Trophoblast cell (in vitro differentiated cells and primary cell): ENCODE data around the gene CADPS2.
A peak's percentile ranks its signal among the peaks of the same experiment; 100 is the strongest.
"Not testable (repeated sequence)": the region's sequence is repeated elsewhere in the genome, so short reads cannot be mapped to it uniquely, and the experiment has no call there.

Experiments
- DNase-seq, 2 donors: peaks; one replicate each; pipeline ENCODE4 v3.0.0-alpha.2; 2016
- H2AFZ ChIP-seq: 2 replicates; pipeline ENCODE4 v1.6.1; 2013; ENCODE audit warnings: low read length, moderate library complexity, mild to moderate bottlenecking; ENCODE audit not compliant: insufficient read depth, poor library complexity
- H2AK5ac ChIP-seq: 2 replicates; pipeline ENCODE4 v1.6.1; 2013; ENCODE audit warnings: mild to moderate bottlenecking, low read length
- H2BK120ac ChIP-seq: 2 replicates; pipeline ENCODE4 v1.6.1; 2013; ENCODE audit warnings: low read length, mild to moderate bottlenecking, moderate library complexity; ENCODE audit not compliant: insufficient read depth, poor library complexity
- H2BK12ac ChIP-seq: 2 replicates; pipeline ENCODE4 v1.6.1; 2013; ENCODE audit warnings: mild to moderate bottlenecking, low read length, moderate library complexity
- H2BK5ac ChIP-seq: 2 replicates; pipeline ENCODE4 v1.6.1; 2013; ENCODE audit warnings: low read length, low read depth, moderate library complexity, mild to moderate bottlenecking; ENCODE audit not compliant: poor library complexity
- H3K14ac ChIP-seq: 2 replicates; pipeline ENCODE4 v1.6.1; 2013; ENCODE audit warnings: mild to moderate bottlenecking, low read length
- H3K18ac ChIP-seq: 2 replicates; pipeline ENCODE4 v1.6.1; 2013; ENCODE audit warnings: mild to moderate bottlenecking, low read length
- H3K23ac ChIP-seq: 2 replicates; pipeline ENCODE4 v1.6.1; 2013; ENCODE audit warnings: low read length
- H3K27ac ChIP-seq: 2 replicates; pipeline ENCODE4 v1.5.1; 2013; ENCODE audit warnings: low read depth, mild to moderate bottlenecking, inconsistent platforms, low read length, moderate library complexity
- H3K27me3 ChIP-seq: 2 replicates; pipeline ENCODE4 v1.6.1; 2013; ENCODE audit warnings: inconsistent platforms, mild to moderate bottlenecking, low read length, moderate library complexity; ENCODE audit not compliant: insufficient read depth
- H3K36me3 ChIP-seq, 2 experiments: 1 replicate in 1 of 2; 2 replicates in 1 of 2; pipeline ENCODE4 v1.6.1; 2013; ENCODE audit warnings: low read length in 2 of 2, mild to moderate bottlenecking in 2 of 2, moderate library complexity in 1 of 2; ENCODE audit not compliant: insufficient read depth in 2 of 2, control insufficient read depth in 1 of 2
- H3K4ac ChIP-seq: 2 replicates; pipeline ENCODE4 v1.6.1; 2013; ENCODE audit warnings: low read depth, mild to moderate bottlenecking, low read length, moderate library complexity
- H3K4me1 ChIP-seq, 2 experiments: 1 replicate in 1 of 2; 2 replicates in 1 of 2; pipeline ENCODE4 v1.6.1; 2013; ENCODE audit warnings: low read length in 2 of 2, mild to moderate bottlenecking in 2 of 2, moderate library complexity in 1 of 2; ENCODE audit not compliant: insufficient read depth in 2 of 2, control insufficient read depth in 1 of 2
- H3K4me2 ChIP-seq: 2 replicates; pipeline ENCODE4 v1.6.1; 2013; ENCODE audit warnings: inconsistent platforms, mild to moderate bottlenecking, low read length, moderate library complexity
- H3K4me3 ChIP-seq: 2 replicates; pipeline ENCODE4 v1.5.1; 2013; ENCODE audit warnings: mild to moderate bottlenecking, low read depth, low read length, inconsistent platforms
- H3K79me1 ChIP-seq: one replicate; pipeline ENCODE4 v1.6.1; 2013; ENCODE audit warnings: low read length
- H3K79me2 ChIP-seq: 2 replicates; pipeline ENCODE4 v1.6.1; 2013; ENCODE audit warnings: low read length, mild to moderate bottlenecking; ENCODE audit not compliant: control insufficient read depth, insufficient read depth, poor library complexity
- H3K9ac ChIP-seq: 2 replicates; pipeline ENCODE4 v1.6.1; 2013; ENCODE audit warnings: mild to moderate bottlenecking, low read length
- H3K9me3 ChIP-seq: 2 replicates; pipeline ENCODE4 v1.6.1; 2013; ENCODE audit warnings: low read depth, mild to moderate bottlenecking, control low read depth, inconsistent platforms, low read length; ENCODE audit not compliant: insufficient read depth
- H4K12ac ChIP-seq: 2 replicates; pipeline ENCODE4 v1.6.1; 2013; ENCODE audit warnings: low read depth, mild to moderate bottlenecking, low read length, moderate library complexity
- H4K8ac ChIP-seq: 2 replicates; pipeline ENCODE4 v1.6.1; 2013; ENCODE audit warnings: low read depth, mild to moderate bottlenecking, low read length, moderate library complexity
- H4K91ac ChIP-seq: one replicate; pipeline ENCODE4 v1.6.1; 2013; ENCODE audit warnings: low read depth, mild to moderate bottlenecking, low read length, moderate library complexity
- WGBS: extraction: QIAGEN DNeasy Blood & Tissue Kit; methylation state at CpG from one replicate; pipeline ENCODE4 v1.1.7; 2013; ENCODE audit warnings: missing lambda C conversion rate; ENCODE audit not compliant: insufficient read length, insufficient coverage; ENCODE audit errors: extremely low coverage; 5-methylcytosine and 5-hydroxymethylcytosine counted together

CADPS2 gene

GRCh38 chr7:122289426-122289825 is 596.8 kb downstream of the CADPS2 start:
- H3K14ac ChIP-seq: no peak overlapping the region

GRCh38 chr7:122284608-122285007 is 601.7 kb downstream of the CADPS2 start:
- H2BK120ac ChIP-seq: not testable (repeated sequence)
- no CpG with 5 or more reads among the region's 24 CpGs for WGBS

More at GRCh38 chr7:122289426-122289825, 596.8 kb downstream of the CADPS2 start:
- H3K36me3 ChIP-seq: no peaks in the 10 kb centered on the region
- no peak overlapping the region for H3K27ac ChIP-seq
- H3K27me3 ChIP-seq: no peaks in the 10 kb centered on the region
- H4K12ac ChIP-seq: no peak overlapping the region
- no peak overlapping the region for H4K91ac ChIP-seq
- no peaks in the 10 kb centered on the region for H3K4me1 ChIP-seq
- no peak overlapping the region for H2BK12ac ChIP-seq
- no peak overlapping the region for H3K4me2 ChIP-seq
- no peak overlapping the region for H3K18ac ChIP-seq
- H3K4me3 ChIP-seq: no peak overlapping the region
- H3K23ac ChIP-seq: no peak overlapping the region
- no CpG with 5 or more reads among the region's 1 CpG for WGBS
- H2AK5ac ChIP-seq: no peak overlapping the region
- no peaks in the 10 kb centered on the region for H3K9me3 ChIP-seq
- H3K79me2 ChIP-seq: no peaks in the 10 kb centered on the region
- H3K4ac ChIP-seq: no peak overlapping the region
- no peak overlapping the region for H3K9ac ChIP-seq
- peak; percentile 82 to 83 for DNase-seq
- H3K79me1 ChIP-seq: no peaks in the 10 kb centered on the region
- no peak overlapping the region for H4K8ac ChIP-seq
- no peak overlapping the region for H2BK5ac ChIP-seq
- H2BK120ac ChIP-seq: no peak overlapping the region
- no peak overlapping the region for H2AFZ ChIP-seq

GRCh38 chr7:122273117-122273516 is 613.1 kb downstream of the CADPS2 start:
- no peaks in the 10 kb centered on the region for H3K9me3 ChIP-seq
- no peak overlapping the region for H3K14ac ChIP-seq
- H3K23ac ChIP-seq: no peak overlapping the region
- H2BK12ac ChIP-seq: no peak overlapping the region
- H3K79me1 ChIP-seq: no peaks in the 10 kb centered on the region
- H4K12ac ChIP-seq: no peak overlapping the region
- H3K27ac ChIP-seq: no peak overlapping the region
- no peak overlapping the region for H2BK5ac ChIP-seq
- H4K91ac ChIP-seq: no peak overlapping the region
- H3K4me3 ChIP-seq: no peak overlapping the region
- H3K4me2 ChIP-seq: no peak overlapping the region
- no peaks in the 10 kb centered on the region for H3K79me2 ChIP-seq
- no peak overlapping the region for H2AFZ ChIP-seq
- H3K4ac ChIP-seq: no peak overlapping the region
- WGBS: no CpG with 5 or more reads among the region's 2 CpGs
- no peaks in the 10 kb centered on the region for H3K36me3 ChIP-seq
- H4K8ac ChIP-seq: no peak overlapping the region
- H3K4me1 ChIP-seq: no peaks in the 10 kb centered on the region
- H3K18ac ChIP-seq: no peak overlapping the region
- no peak for DNase-seq
- no peaks in the 10 kb centered on the region for H3K27me3 ChIP-seq
- no peak overlapping the region for H3K9ac ChIP-seq
- no peak overlapping the region for H2AK5ac ChIP-seq
- H2BK120ac ChIP-seq: no peak overlapping the region

More at GRCh38 chr7:122284608-122285007, 601.7 kb downstream of the CADPS2 start:
- H2BK12ac ChIP-seq, H4K91ac ChIP-seq, H3K4me1 ChIP-seq, H4K8ac ChIP-seq, H3K79me2 ChIP-seq, H3K18ac ChIP-seq, H3K4me2 ChIP-seq, H3K36me3 ChIP-seq, H3K23ac ChIP-seq, H3K9ac ChIP-seq, H3K79me1 ChIP-seq, H2BK5ac ChIP-seq, H4K12ac ChIP-seq, H2AK5ac ChIP-seq, DNase-seq, H3K4me3 ChIP-seq, H3K14ac ChIP-seq, H3K27me3 ChIP-seq, H2AFZ ChIP-seq, H3K9me3 ChIP-seq, H3K27ac ChIP-seq, H3K4ac ChIP-seq: not testable (repeated sequence)

- no peak overlapping the region for H2BK12ac ChIP-seq
Observed at GRCh38 chr7:122269241-122269640, 617.0 kb downstream of the CADPS2 start.

More at GRCh38 chr7:122269241-122269640, 617.0 kb downstream of the CADPS2 start:
- Histone ChIP-seq H2AK5ac (no peak overlapping the region), H3K14ac (no peak overlapping the region), H3K79me2 (no peaks in the 10 kb centered on the region), H3K23ac (no peak overlapping the region), H3K9ac (no peak overlapping the region), H4K12ac (no peak overlapping the region), H4K91ac (no peak overlapping the region), H3K4me1 (no peaks in the 10 kb centered on the region), H3K9me3 (no peaks in the 10 kb centered on the region), H4K8ac (no peak overlapping the region), H3K18ac (no peak overlapping the region), H2AFZ (no peak overlapping the region), H3K36me3 (no peaks in the 10 kb centered on the region), H3K79me1 (no peaks in the 10 kb centered on the region), H3K4me3 (no peak overlapping the region), H3K27ac (no peak overlapping the region), H2BK5ac (no peak overlapping the region), H3K27me3 (no peaks in the 10 kb centered on the region), H3K4ac (no peak overlapping the region), H3K4me2 (no peak overlapping the region), H2BK120ac (no peak overlapping the region)
- no peak for DNase-seq
- WGBS: no CpG with 5 or more reads among the region's 1 CpG
